ENCODE data around the gene CORO2A.
"Not testable (repeated sequence)": the region's sequence is repeated elsewhere in the genome, so short reads cannot be mapped to it uniquely, and the experiment has no call there.

CORO2A gene

GRCh38 chr9:98191181-98191608 is 1.2 kb downstream of the CORO2A start:
- no peak for DNase-seq

- no peak for DNase-seq
Measured at GRCh38 chr9:98190757-98191105, 1.7 kb downstream of the CORO2A start.

GRCh38 chr9:98189412-98189811 is 3.0 kb downstream of the CORO2A start:
- DNase-seq: no peak

- DNase-seq: no peak
Measured at GRCh38 chr9:98187926-98188325, 4.5 kb downstream of the CORO2A start.

- DNase-seq: no peak
Measured at GRCh38 chr9:98186236-98186635, 6.2 kb downstream of the CORO2A start.

- no peak for DNase-seq
Measured at GRCh38 chr9:98185611-98186171, 6.7 kb downstream of the CORO2A start.

- no peak for DNase-seq
Measured at GRCh38 chr9:98185021-98185567, 7.3 kb downstream of the CORO2A start.

- DNase-seq: no peak
Measured at GRCh38 chr9:98184326-98184725, 8.1 kb downstream of the CORO2A start.

GRCh38 chr9:98182889-98183599 is 9.4 kb downstream of the CORO2A start:
- no peak for DNase-seq

- no peak for DNase-seq
Measured at GRCh38 chr9:98182069-98182820, 10.2 kb downstream of the CORO2A start.

GRCh38 chr9:98181746-98182068 is 10.7 kb downstream of the CORO2A start:
- DNase-seq: no peak

GRCh38 chr9:98180996-98181395 is 11.4 kb downstream of the CORO2A start:
- no peak for DNase-seq

- no peak for DNase-seq
Measured at GRCh38 chr9:98178874-98179850, 13.3 kb downstream of the CORO2A start.

- DNase-seq: no peak
Measured at GRCh38 chr9:98176391-98177259, 15.8 kb downstream of the CORO2A start.

- DNase-seq: no peak
Measured at GRCh38 chr9:98175762-98176161, 16.7 kb downstream of the CORO2A start.

- DNase-seq: no peak
Measured at GRCh38 chr9:98175028-98175569, 17.3 kb downstream of the CORO2A start.

GRCh38 chr9:98174502-98174918 is 17.9 kb downstream of the CORO2A start:
- not testable (repeated sequence) for DNase-seq

- no peak for DNase-seq
Measured at GRCh38 chr9:98173181-98173580, 19.3 kb downstream of the CORO2A start.

GRCh38 chr9:98172604-98173003 is 19.8 kb downstream of the CORO2A start:
- no peak for DNase-seq

GRCh38 chr9:98171176-98171925 is 21.1 kb downstream of the CORO2A start:
- no peak for DNase-seq
